B cell (primary cell): ENCODE measurements around the gene ATAD5. TPM values are rescaled to one million over a fixed set of nuclear protein-coding genes. Genes with fewer than 3 reads are reported as not detected.

Source experiments
- ATAC-seq: fragments of 200-7000 bp; cut with Tn5 transposase; one replicate; pipeline ENCODE4 v1.10.0; 2021; ENCODE audit warnings: low read depth, mild to moderate bottlenecking, moderate number of reproducible peaks, moderate library complexity
- CTCF ChIA-PET: fragments of 350-600 bp; sonication (Branson Sonifier 250); formaldehyde crosslinking; loops from one replicate; lab custom pipeline; 2021; ENCODE audit warnings: antibody characterized with exemption, inconsistent platforms; lab: Charles Lee
- POLR2A ChIA-PET: fragments of 350-600 bp; sonication (Branson Sonifier 250); formaldehyde crosslinking; loops from one replicate; lab custom pipeline; 2021; ENCODE audit warnings: antibody characterized with exemption; lab: Charles Lee
- DNase-seq: peaks from one replicate; pipeline ENCODE4 v3.0.0; 2013
- H2AFZ ChIP-seq: 2 replicates; pipeline ENCODE4 v1.6.1; 2012; ENCODE audit warnings: mild to moderate bottlenecking, low read depth, low read length; ENCODE audit not compliant: insufficient read depth, poor library complexity, severe bottlenecking
- H3K27ac ChIP-seq, 2 donors: 1 replicate in 1 of 2; 2 replicates in 1 of 2; pipeline ENCODE4 v1.5.1; 2012 to 2013; ENCODE audit warnings: low read length in 2 of 2, mild to moderate bottlenecking in 2 of 2, moderate library complexity in 1 of 2
- H3K27me3 ChIP-seq, 4 experiments: fragments of 200-600 bp in 1 of 4; sonication (generic) in 1 of 4; replicated peaks in 1 of 4; 1 replicate in 2 of 4; 2 replicates in 2 of 4; pipeline versions ENCODE4 v1.6.1 to v1.7.0; 2013 to 2016; ENCODE audit warnings: low read length in 3 of 4, mild to moderate bottlenecking in 2 of 4, mixed read lengths in 1 of 4, moderate library complexity in 1 of 4; ENCODE audit not compliant: insufficient read depth in 4 of 4, control insufficient read depth in 3 of 4; ENCODE audit errors: control extremely low read depth in 1 of 4
- H3K36me3 ChIP-seq, 2 experiments: replicated peaks in 1 of 2; 1 replicate in 1 of 2; 2 replicates in 1 of 2; pipeline versions ENCODE4 v1.6.1 to v1.7.1; 2013; ENCODE audit warnings: low read length in 1 of 2; ENCODE audit not compliant: insufficient read depth in 2 of 2, control insufficient read depth in 1 of 2; ENCODE audit errors: control extremely low read depth in 1 of 2, extremely low read depth in 1 of 2
- H3K4me1 ChIP-seq, 2 donors: fragments of 200-600 bp in 1 of 2; sonication (generic) in 1 of 2; 1 replicate in 1 of 2; 2 replicates in 1 of 2; pipeline versions ENCODE4 v1.5.1 to v1.6.1; 2013 to 2017; ENCODE audit warnings: low read length in 2 of 2; ENCODE audit not compliant: control insufficient read depth in 2 of 2, insufficient read depth in 2 of 2
- H3K4me2 ChIP-seq: replicated peaks from 2 replicates; pipeline ENCODE3; 2012; ENCODE audit warnings: mild to moderate bottlenecking, low read depth, low read length; ENCODE audit not compliant: poor library complexity, severe bottlenecking
- H3K4me3 ChIP-seq, 5 experiments: fragments of 200-600 bp in 1 of 5; sonication (generic) in 1 of 5; 1 replicate in 3 of 5; 2 replicates in 2 of 5; pipeline versions ENCODE4 v1.5.1 to v1.7.0; 2011 to 2016; ENCODE audit warnings: low read length in 4 of 5, mild to moderate bottlenecking in 4 of 5, low read depth in 2 of 5, control low read depth in 1 of 5, moderate library complexity in 1 of 5; ENCODE audit not compliant: insufficient read depth in 1 of 5; ENCODE audit errors: control extremely low read depth in 1 of 5, extremely low read depth in 1 of 5
- H3K79me2 ChIP-seq: fragments of 200-600 bp; sonication (generic); one replicate; pipeline ENCODE4 v1.6.0; 2016; ENCODE audit warnings: low read length; ENCODE audit not compliant: control insufficient read depth, insufficient read depth
- H3K9ac ChIP-seq: fragments of 200-600 bp; sonication (generic); 2 replicates; pipeline ENCODE4 v1.6.1; 2017; ENCODE audit warnings: mild to moderate bottlenecking, low read length, moderate library complexity
- H3K9me3 ChIP-seq, 3 donors: one replicate each; pipeline versions ENCODE4 v1.6.1 to v1.7.1; 2013; ENCODE audit warnings: low read length in 2 of 3; ENCODE audit not compliant: control insufficient read depth in 2 of 3, insufficient read depth in 1 of 3; ENCODE audit errors: control extremely low read depth in 1 of 3
- H4K20me1 ChIP-seq: 2 replicates; pipeline ENCODE4 v1.6.0; 2012; ENCODE audit warnings: mild to moderate bottlenecking, low read length; ENCODE audit not compliant: insufficient read depth, control insufficient read depth, poor library complexity, severe bottlenecking
- H3K27ac Mint-ChIP-seq: one replicate; pipeline ENCODE4 v1.8.0; 2021; ENCODE audit warnings: mixed read lengths
- H3K27me3 Mint-ChIP-seq: one replicate; pipeline ENCODE4 v1.8.0; 2021; ENCODE audit warnings: mixed read lengths
- H3K4me1 Mint-ChIP-seq: one replicate; pipeline ENCODE4 v1.8.0; 2021; ENCODE audit warnings: mixed read lengths
- H3K4me3 Mint-ChIP-seq: one replicate; pipeline ENCODE4 v1.8.0; 2021; ENCODE audit warnings: mixed read lengths
- H3K9me3 Mint-ChIP-seq: one replicate; pipeline ENCODE4 v1.8.0; 2022; ENCODE audit warnings: mixed read lengths; ENCODE audit not compliant: insufficient read depth
- CTCF ChIP-seq: fragments of 200-600 bp; IDR thresholded peaks from one replicate; pipeline ENCODE4 v1.8.0; 2022; ENCODE audit warnings: antibody characterized with exemption, mild to moderate bottlenecking
- EZH2 ChIP-seq: IDR thresholded peaks from 2 replicates; pipeline ENCODE4 v1.6.1; 2012; ENCODE audit warnings: borderline replicate concordance, low read depth, mild to moderate bottlenecking, moderate library complexity, low read length; ENCODE audit not compliant: insufficient read depth, poor library complexity, severe bottlenecking
- WGBS: methylation state at CpG from one replicate; pipeline ENCODE4 v1.1.5; 2013; ENCODE audit warnings: missing lambda C conversion rate; ENCODE audit not compliant: insufficient coverage; 5-methylcytosine and 5-hydroxymethylcytosine counted together
- intact Hi-C: fragments of 100-400 bp; cut with micrococcal nuclease; formaldehyde crosslinking; loops from one replicate; pipeline ENCODE4 v1.10.0; 2022
- polyA plus RNA-seq: library from polyadenylated mRNA; depleted of rRNA; stranded (reverse); fragments of >200 nt; gene quantifications from 2 replicates; pipeline ENCODE4 v1.2.3, GENCODE V29; 2012
- total RNA-seq, 2 donors: library from RNA; stranded (reverse); fragments of 120-200 nt in 1 of 2; gene quantifications; 1 replicate in 1 of 2; 2 replicates in 1 of 2; pipeline versions ENCODE4 v1.2.3 to v1.2.4, GENCODE V29; 2013 to 2022

The ATAD5 gene
- total and polyA plus RNA-seq, 2 donors (not counting 1 experiment from before 2014, with no cell fraction given), result 1.2 to 7.3 TPM

DNA sequence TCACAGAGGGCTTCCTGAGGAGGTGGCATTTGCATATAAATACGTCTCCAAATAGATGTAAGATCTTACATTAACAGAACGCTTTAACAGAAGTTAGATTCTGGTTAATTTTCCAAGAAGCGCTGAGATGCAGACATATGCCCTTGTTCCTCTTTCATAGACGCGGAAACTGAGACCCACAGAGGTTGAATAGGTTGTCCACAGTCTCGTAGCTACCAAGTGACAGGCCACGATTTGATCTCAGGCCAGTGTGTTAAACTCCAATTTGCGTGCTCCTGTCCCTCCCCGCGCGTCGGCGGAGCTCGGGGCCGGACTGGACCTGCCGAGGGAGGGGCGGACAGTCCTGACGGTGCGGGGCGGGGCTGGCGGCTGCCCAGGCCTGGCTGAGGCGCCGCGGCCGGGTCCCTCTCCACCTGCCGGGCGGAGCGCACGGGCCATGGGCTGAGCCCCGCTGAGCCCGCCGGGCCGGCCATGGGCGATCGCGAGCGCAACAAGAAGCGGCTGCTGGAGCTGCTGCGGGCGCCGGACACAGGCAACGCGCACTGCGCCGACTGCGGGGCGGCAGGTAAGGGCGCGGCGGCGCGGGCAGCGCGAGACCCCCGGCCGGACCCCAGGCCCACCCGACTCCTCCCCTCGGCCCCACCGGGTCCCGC is 89.9 kb downstream of the ATAD5 start, which contains the start of gene ADAP2:
Gene ADAP2 (plus strand): TSS at position 402 of the 653 bp plus-strand sequence. CDS start 70 bp downstream, at position 472.
- Histone ChIP-seq H3K4me2 (peak within 1 kb of the TSS; percentile 87), H3K36me3 (peaks cover 0 to 4% of the 10 kb centered on the region in 2 experiments), H3K27me3 (peaks cover 0 to 6% (median 0%) of the 10 kb centered on the region in 4 experiments), H3K9ac (peak within 1 kb of the TSS; percentile 77), H3K79me2 (no peaks in the 10 kb centered on the region), H3K4me1 (peaks cover 11 to 17% of the 10 kb centered on the region in 2 donors), H3K27ac (peak within 1 kb of the TSS in 1 of 2 donors; percentile 41), H3K4me3 (peak within 1 kb of the TSS; percentile 61 to 96 (median 72)), H3K9me3 (no peaks in the 10 kb centered on the region), H2AFZ (peak within 1 kb of the TSS; percentile 87), H4K20me1 (no peaks in the 10 kb centered on the region)
- CTCF ChIA-PET, result interaction anchor here (1.4 to 3.2 kb wide), 3 partner anchors 50 to 294 kb away, joined by 3 to 9 read pairs (median 6); partner anchors contain the start of gene RNF135
- Mint-ChIP-seq H3K27ac (peak within 1 kb of the TSS; percentile 95), H3K4me3 (peak within 1 kb of the TSS; percentile 99), H3K27me3 (no peaks in the 10 kb centered on the region), H3K4me1 (peaks cover 16% of the 10 kb centered on the region), H3K9me3 (no peaks in the 10 kb centered on the region)
- intact Hi-C loops, result loop anchor here (1.0 to 2.0 kb wide), 2 partner anchors 17 to 49 kb away; no protein-coding TSS in a partner anchor
- TF ChIP-seq CTCF, result no peak
- no peak for TF ChIP-seq EZH2
- WGBS, result 1% methylated on average over 57 of the region's 60 CpGs
- DNase-seq (peak; percentile 70), ATAC-seq (peak; percentile 72)
- POLR2A ChIA-PET, result interaction anchor here (0.6 to 1.7 kb wide), 3 partner anchors 16 to 49 kb away, joined by 3 to 9 read pairs (median 5); partner anchors contain the start of gene RNF135
